NCI-H1417 treated with DMSO at 0.1 percent for 48 hours (cell line): Measurements from ENCODE around the gene FGFRL1.
A peak's percentile ranks its signal among the peaks of the same experiment; 100 is the strongest.
"Not testable (repeated sequence)": the region's sequence is repeated elsewhere in the genome, so short reads cannot be mapped to it uniquely, and the experiment has no call there.

Source experiments
- DNase-seq: peaks from one replicate; lab custom pipeline; 2025; lab: John Stamatoyannopoulos, UW

Gene FGFRL1

GRCh38 chr4:973431-974397 lies 37.7 kb upstream of the FGFRL1 start, which contains the start of gene DGKQ:
Gene DGKQ (minus strand): TSS chr4:973569. CDS start chr4:973482, 87 bp downstream.
- DNase-seq, result peak; percentile 0

- no peak for DNase-seq
Observed at GRCh38 chr4:974668-975067, 36.8 kb upstream of the FGFRL1 start.

- DNase-seq, result not testable (repeated sequence)
Observed at GRCh38 chr4:976016-976415, 35.4 kb upstream of the FGFRL1 start.

GRCh38 chr4:978957-979701 lies 32.3 kb upstream of the FGFRL1 start:
- no peak for DNase-seq

- no peak for DNase-seq
Observed at GRCh38 chr4:982291-982690, 29.1 kb upstream of the FGFRL1 start.

GRCh38 chr4:982814-983213 lies 28.6 kb upstream of the FGFRL1 start:
- DNase-seq, result no peak

GRCh38 chr4:984336-985054 lies 26.9 kb upstream of the FGFRL1 start:
- no peak for DNase-seq

- DNase-seq, result no peak
Observed at GRCh38 chr4:985123-985830, 26.1 kb upstream of the FGFRL1 start.

- DNase-seq, result peak; percentile 9
Observed at GRCh38 chr4:986428-986878, 25.0 kb upstream of the FGFRL1 start.

- no peak for DNase-seq
Observed at GRCh38 chr4:986879-987623, 24.4 kb upstream of the FGFRL1 start, which contains the start of gene IDUA. Gene IDUA (plus strand): TSS chr4:987044. CDS start chr4:987085, 41 bp downstream.

GRCh38 chr4:987624-988513 lies 23.6 kb upstream of the FGFRL1 start:
- no peak for DNase-seq

GRCh38 chr4:988726-989721 lies 22.4 kb upstream of the FGFRL1 start:
- no peak for DNase-seq

- no peak for DNase-seq
Observed at GRCh38 chr4:989722-990471, 21.5 kb upstream of the FGFRL1 start.

GRCh38 chr4:990746-991367 lies 20.6 kb upstream of the FGFRL1 start:
- DNase-seq, result no peak

GRCh38 chr4:991451-992296 lies 19.8 kb upstream of the FGFRL1 start:
- no peak for DNase-seq
